Left lung (tissue), 10 donors: ENCODE data around the gene C6orf15. TPM values are rescaled to one million over a fixed set of nuclear protein-coding genes. Genes with fewer than 3 reads are reported as not detected.

Experiments used
- ATAC-seq: fragments of 200-7000 bp; cut with Tn5 transposase; one replicate; pipeline ENCODE4 v1.9.1; 2020; ENCODE audit warnings: moderate library complexity
- DNase-seq, 4 donors: peaks; one replicate each; pipeline ENCODE4 v3.0.0-alpha.2; 2013 to 2020
- H3K27ac ChIP-seq, 2 donors: fragments of 200-600 bp; sonication (generic) in 1 of 2; one replicate each; pipeline versions ENCODE4 v1.5.0 to v1.8.0; 2020 to 2021
- H3K27me3 ChIP-seq, 2 donors: fragments of 200-600 bp; sonication (generic) in 1 of 2; one replicate each; pipeline versions ENCODE4 v1.5.0 to v1.8.0; 2020 to 2021
- H3K36me3 ChIP-seq, 2 donors: fragments of 200-600 bp; sonication (generic) in 1 of 2; one replicate each; pipeline versions ENCODE4 v1.5.0 to v1.8.0; 2020 to 2021
- H3K4me1 ChIP-seq, 2 donors: fragments of 200-600 bp; one replicate each; pipeline ENCODE4 v1.8.0; 2021
- H3K4me3 ChIP-seq, 2 donors: fragments of 200-600 bp; sonication (generic) in 1 of 2; one replicate each; pipeline versions ENCODE4 v1.5.0 to v1.8.0; 2020 to 2021; ENCODE audit warnings: mild to moderate bottlenecking in 1 of 2
- H3K9me3 ChIP-seq, 2 donors: fragments of 200-600 bp; sonication (generic) in 1 of 2; one replicate each; pipeline versions ENCODE4 v1.5.0 to v1.8.0; 2020 to 2021
- CTCF ChIP-seq, 2 donors: fragments of 200-600 bp; sonication (generic) in 1 of 2; IDR thresholded peaks; one replicate each; pipeline versions ENCODE4 v1.5.0 to v1.8.0; 2021; ENCODE audit warnings: antibody characterized with exemption in 2 of 2
- intact Hi-C, 2 donors: fragments of 100-400 bp; cut with DNase I; formaldehyde crosslinking; loops; one replicate each; pipeline versions ENCODE4 v1.11.2 to v1.14.2; 2022
- polyA plus RNA-seq, 6 donors: library from polyadenylated mRNA; unstranded; fragments of 120-200 nt; gene quantifications; one replicate each; pipeline ENCODE4 v1.2.1, GENCODE V29; 2013; ENCODE audit not compliant: insufficient read length in 6 of 6
- total RNA-seq, 2 donors: library from RNA; stranded (reverse); fragmentation: NEBNext Ultra II Directional; extraction: Animal tissue kit (Norgen Biotek cat#: 25700); gene quantifications; one replicate each; pipeline ENCODE4 v1.2.1, GENCODE V29; 2021
- donor health status: DM: no; HTN: yes; CAD: no.
- donor health status: DM: no; HTN: no; CAD: no.

C6orf15 gene
- total and polyA plus RNA-seq, 8 donors: not detected

GRCh38 chr6:31145386-31145785 lies 33.0 kb upstream of the C6orf15 start:
- no peaks in the 10 kb centered on the region for H3K4me1 ChIP-seq
- no peak for TF ChIP-seq CTCF (IDR thresholded peaks at IDR 0.05)

DNA sequence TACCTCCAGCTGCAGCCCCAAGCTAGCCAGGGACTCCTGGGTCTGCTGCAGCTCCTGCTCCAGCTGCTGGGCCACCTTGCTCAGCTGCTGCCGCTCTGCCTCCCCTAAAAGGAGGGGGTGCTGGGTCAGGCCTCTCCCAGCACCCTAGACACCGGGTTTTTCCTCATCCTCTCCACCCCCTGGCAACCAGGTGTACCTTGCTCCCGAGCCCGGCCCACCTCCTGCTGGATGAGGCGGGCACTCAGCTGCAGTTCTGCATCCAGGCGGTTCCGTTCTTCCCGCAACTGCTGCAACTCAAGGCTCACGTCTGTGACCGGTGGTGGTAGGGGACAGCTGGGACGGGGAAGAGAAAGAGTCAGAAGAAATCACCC lies 32.6 kb upstream of the C6orf15 start:
- H3K4me1 ChIP-seq: no peaks in the 10 kb centered on the region
- H3K27me3 ChIP-seq: no peaks in the 10 kb centered on the region
- TF ChIP-seq CTCF (IDR thresholded peaks at IDR 0.05): no peak
- H3K27ac ChIP-seq: no peak overlapping the region
- peaks cover 0 to 36% of the 10 kb centered on the region in 2 donors for H3K36me3 ChIP-seq
- intact Hi-C loops: no loop called here
- ATAC-seq (no peak), DNase-seq (no peak)
- H3K9me3 ChIP-seq: no peaks in the 10 kb centered on the region
- no peak overlapping the region for H3K4me3 ChIP-seq

More at GRCh38 chr6:31145386-31145785, 33.0 kb upstream of the C6orf15 start:
- DNase-seq: no peak
- H3K9me3 ChIP-seq: no peaks in the 10 kb centered on the region
- intact Hi-C loops: no loop called here
- no peak overlapping the region for H3K27ac ChIP-seq
- no peaks in the 10 kb centered on the region for H3K27me3 ChIP-seq
- no peak for ATAC-seq
- H3K4me3 ChIP-seq: no peak overlapping the region
- peaks cover 0 to 40% of the 10 kb centered on the region in 2 donors for H3K36me3 ChIP-seq

- Histone ChIP-seq H3K27me3 (no peaks in the 10 kb centered on the region), H3K4me1 (no peaks in the 10 kb centered on the region), H3K4me3 (no peak overlapping the region), H3K9me3 (no peaks in the 10 kb centered on the region), H3K27ac (no peak overlapping the region), H3K36me3 (peaks cover 0 to 31% of the 10 kb centered on the region in 2 donors)
- ATAC-seq (peak; percentile 28), DNase-seq (no peak)
- no peak for TF ChIP-seq CTCF (IDR thresholded peaks at IDR 0.05)
- intact Hi-C loops: no loop called here
These were observed 32.1 kb upstream of the C6orf15 start for GRCh38 chr6:31144296-31144969.

- TF ChIP-seq CTCF (IDR thresholded peaks at IDR 0.05): no peak
- peak; percentile 64 for ATAC-seq
- Histone ChIP-seq H3K9me3 (no peaks in the 10 kb centered on the region), H3K4me1 (no peaks in the 10 kb centered on the region), H3K4me3 (no peak overlapping the region), H3K27ac (no peak overlapping the region), H3K27me3 (no peaks in the 10 kb centered on the region), H3K36me3 (peaks cover 0 to 28% of the 10 kb centered on the region in 2 donors)
- DNase-seq: no peak
- intact Hi-C loops: no loop called here
These were observed 30.8 kb upstream of the C6orf15 start for GRCh38 chr6:31143148-31143547.

GRCh38 chr6:31142361-31142761 lies 30.0 kb upstream of the C6orf15 start:
- Histone ChIP-seq H3K4me3 (no peak overlapping the region), H3K4me1 (peaks cover 0 to 5% of the 10 kb centered on the region in 2 donors), H3K27ac (no peak overlapping the region), H3K27me3 (no peaks in the 10 kb centered on the region), H3K36me3 (peaks cover 0 to 28% of the 10 kb centered on the region in 2 donors), H3K9me3 (no peaks in the 10 kb centered on the region)
- DNase-seq (no peak), ATAC-seq (no peak)
- no peak for TF ChIP-seq CTCF (IDR thresholded peaks at IDR 0.05)
- intact Hi-C loops: no loop called here
